ENCODE measurements around the gene USP25.

DNA sequence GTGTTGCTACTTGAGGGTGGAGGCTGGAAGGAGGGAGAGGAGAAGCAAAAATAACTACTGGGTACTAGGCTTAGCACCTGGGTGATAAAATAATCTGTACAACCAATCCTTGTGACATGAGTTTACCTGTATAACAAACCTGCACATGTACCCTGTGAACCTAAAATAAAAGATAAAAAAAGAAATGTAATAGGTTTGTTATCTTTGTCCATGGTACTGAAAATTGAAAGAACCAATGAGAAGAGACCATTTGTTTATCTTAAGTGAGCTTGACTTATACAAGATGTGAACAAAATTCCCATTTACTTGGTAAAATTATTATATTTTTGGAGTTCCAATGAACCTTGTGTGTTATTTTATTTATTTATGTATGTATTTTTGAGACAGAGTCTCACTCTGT, 11.1 kb upstream of the USP25 start:
- TF ChIP-seq, protein P1, sequence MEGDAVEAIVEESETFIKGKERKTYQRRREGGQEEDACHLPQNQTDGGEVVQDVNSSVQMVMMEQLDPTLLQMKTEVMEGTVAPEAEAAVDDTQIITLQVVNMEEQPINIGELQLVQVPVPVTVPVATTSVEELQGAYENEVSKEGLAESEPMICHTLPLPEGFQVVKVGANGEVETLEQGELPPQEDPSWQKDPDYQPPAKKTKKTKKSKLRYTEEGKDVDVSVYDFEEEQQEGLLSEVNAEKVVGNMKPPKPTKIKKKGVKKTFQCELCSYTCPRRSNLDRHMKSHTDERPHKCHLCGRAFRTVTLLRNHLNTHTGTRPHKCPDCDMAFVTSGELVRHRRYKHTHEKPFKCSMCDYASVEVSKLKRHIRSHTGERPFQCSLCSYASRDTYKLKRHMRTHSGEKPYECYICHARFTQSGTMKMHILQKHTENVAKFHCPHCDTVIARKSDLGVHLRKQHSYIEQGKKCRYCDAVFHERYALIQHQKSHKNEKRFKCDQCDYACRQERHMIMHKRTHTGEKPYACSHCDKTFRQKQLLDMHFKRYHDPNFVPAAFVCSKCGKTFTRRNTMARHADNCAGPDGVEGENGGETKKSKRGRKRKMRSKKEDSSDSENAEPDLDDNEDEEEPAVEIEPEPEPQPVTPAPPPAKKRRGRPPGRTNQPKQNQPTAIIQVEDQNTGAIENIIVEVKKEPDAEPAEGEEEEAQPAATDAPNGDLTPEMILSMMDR (IDR thresholded peaks at IDR 0.05): no peak
- TF ChIP-seq EZH2 (IDR thresholded peaks at IDR 0.05; ENCODE audit: borderline replicate concordance, insufficient read depth, low read depth, low read length, poor library complexity, severe bottlenecking): no peak

All from B cell (primary cell).